HCT116 (cell line): ENCODE measurements around the gene OR56A5. TPM values are rescaled to one million over a fixed set of nuclear protein-coding genes. Genes with fewer than 3 reads are reported as not detected.

Source experiments
- ATAC-seq: fragments of 200-7000 bp; cut with Tn5 transposase; 2 replicates; pipeline ENCODE4 v1.9.1; 2020; ENCODE audit warnings: mild to moderate bottlenecking, moderate library complexity
- BruUV-seq: library from RNA; stranded (reverse); fragments of 400-500 nt; replicated peaks from 2 replicates; lab custom pipeline; 2021; lab: Mats Ljungman, UMichigan
- CTCF ChIA-PET: fragments of 300-600 bp; sonication (Branson Sonifier 250); formaldehyde crosslinking; loops from one replicate; lab custom pipeline; 2021; ENCODE audit warnings: antibody characterized with exemption; lab: Charles Lee
- POLR2A ChIA-PET: fragments of 300-600, 350-600 bp; sonication (Branson Sonifier 250); formaldehyde crosslinking; loops from one replicate; lab custom pipeline; 2021; ENCODE audit warnings: antibody characterized with exemption; lab: Charles Lee
- RAD21 ChIA-PET, 2 experiments: fragments of 300-600 bp; sonication (Branson Sonifier 250); formaldehyde crosslinking; loops; one replicate each; lab custom pipeline; 2023; ENCODE audit warnings: low total read pairs in 2 of 2; ENCODE audit not compliant: uncharacterized antibody in 2 of 2, unreplicated experiment in 2 of 2, low non-redundant PET in 1 of 2; lab: Charles Lee
- DNase-seq: peaks from one replicate; pipeline ENCODE4 v3.0.0-alpha.2; 2010; ENCODE audit warnings: low read depth, low spot score
- H2AFZ ChIP-seq: fragments of 200-600 bp; shearing (Covaris generic), sonication (generic); 2 replicates; pipeline ENCODE4 v1.6.1; 2017; ENCODE audit warnings: low read depth, mixed run types, mixed read lengths, antibody characterized with exemption, low read length; ENCODE audit not compliant: poor library complexity, severe bottlenecking
- H3K27ac ChIP-seq: 2 replicates; pipeline ENCODE4 v1.5.1; 2012; ENCODE audit warnings: low read depth, low read length
- H3K27me3 ChIP-seq: fragments of 200-600 bp; sonication (generic); 2 replicates; pipeline ENCODE4 v1.6.1; 2016; ENCODE audit warnings: mixed run types, low read length, mixed read lengths; ENCODE audit not compliant: insufficient read depth
- H3K36me3 ChIP-seq, 2 experiments: fragments of 200-500 bp in 1 of 2; fragments of 200-600 bp in 1 of 2; sonication (Bioruptor generic) in 1 of 2; sonication (generic) in 1 of 2; 2 replicates each; pipeline versions ENCODE4 v1.5.1 to v1.6.1; 2014 to 2016; ENCODE audit warnings: low read length in 2 of 2, inconsistent platforms in 1 of 2, mixed read lengths in 1 of 2, mixed run types in 1 of 2; ENCODE audit not compliant: insufficient read depth in 2 of 2, control insufficient read depth in 1 of 2
- H3K4me1 ChIP-seq, 2 experiments: fragments of 200-600 bp in 1 of 2; sonication (generic) in 1 of 2; 2 replicates each; pipeline versions ENCODE4 v1.5.1 to v1.6.1; 2012 to 2017; ENCODE audit warnings: low read length in 2 of 2, inconsistent platforms in 1 of 2, mild to moderate bottlenecking in 1 of 2, mixed read lengths in 1 of 2, mixed run types in 1 of 2, moderate library complexity in 1 of 2; ENCODE audit not compliant: insufficient read depth in 2 of 2, control insufficient read depth in 1 of 2
- H3K4me2 ChIP-seq: fragments of 200-600 bp; sonication (generic); 2 replicates; pipeline ENCODE4 v1.6.1; 2017; ENCODE audit warnings: mixed run types, low read length, mixed read lengths
- H3K4me3 ChIP-seq, 2 experiments: fragments of 200-600 bp in 1 of 2; sonication (generic) in 1 of 2; replicated peaks in 1 of 2; 2 replicates each; pipeline ENCODE4 v1.5.1; 2011 to 2016; ENCODE audit warnings: low read length in 2 of 2, control low read depth in 1 of 2, low read depth in 1 of 2, mild to moderate bottlenecking in 1 of 2, mixed read lengths in 1 of 2, mixed run types in 1 of 2
- H3K79me2 ChIP-seq: fragments of 200-600 bp; sonication (generic); 2 replicates; pipeline ENCODE4 v1.6.1; 2017; ENCODE audit warnings: mild to moderate bottlenecking, mixed run types, low read length, moderate library complexity, mixed read lengths; ENCODE audit not compliant: insufficient read depth
- H3K9ac ChIP-seq: fragments of 200-600 bp; sonication (generic); 2 replicates; pipeline ENCODE4 v1.6.1; 2016; ENCODE audit warnings: low read length, mixed read lengths
- H3K9me2 ChIP-seq: fragments of 200-600 bp; sonication (generic), shearing (Covaris generic); 2 replicates; pipeline ENCODE4 v1.6.1; 2017; ENCODE audit warnings: mixed run types, mild to moderate bottlenecking, moderate library complexity; ENCODE audit not compliant: insufficient read depth
- H3K9me3 ChIP-seq, 2 experiments: fragments of 200-500 bp in 1 of 2; fragments of 200-600 bp in 1 of 2; sonication (Bioruptor generic) in 1 of 2; sonication (generic) in 1 of 2; 2 replicates each; pipeline ENCODE4 v1.6.1; 2014 to 2017; ENCODE audit warnings: low read length in 2 of 2, mixed read lengths in 2 of 2, inconsistent platforms in 1 of 2, low read depth in 1 of 2, mild to moderate bottlenecking in 1 of 2, mixed run types in 1 of 2, moderate library complexity in 1 of 2; ENCODE audit not compliant: control insufficient read depth in 1 of 2, insufficient read depth in 1 of 2
- H4K20me1 ChIP-seq: fragments of 200-600 bp; sonication (generic), shearing (Covaris generic); 2 replicates; pipeline ENCODE4 v1.6.1; 2017; ENCODE audit warnings: mixed run types, mild to moderate bottlenecking, moderate library complexity; ENCODE audit not compliant: insufficient read depth
- ATF3 ChIP-seq: IDR thresholded peaks from 2 replicates; pipeline ENCODE4 v1.6.1; 2012
- CEBPB ChIP-seq: IDR thresholded peaks from 2 replicates; pipeline ENCODE4 v1.6.1; 2012; ENCODE audit warnings: low read depth
- RAD21 ChIP-seq: IDR thresholded peaks from 2 replicates; pipeline ENCODE4 v1.6.1; 2012; ENCODE audit warnings: low read depth, mild to moderate bottlenecking
- SIN3A ChIP-seq: IDR thresholded peaks from 2 replicates; pipeline ENCODE4 v1.6.1; 2012; ENCODE audit warnings: low read depth
- YY1 ChIP-seq: IDR thresholded peaks from 2 replicates; pipeline ENCODE4 v1.6.1; 2011; ENCODE audit warnings: low read length, low read depth, moderate library complexity, mild to moderate bottlenecking; ENCODE audit not compliant: insufficient replicate concordance; ENCODE audit errors: extremely low read depth
- intact Hi-C: fragments of 100-400 bp; cut with micrococcal nuclease; formaldehyde crosslinking; loops from 2 replicates; pipeline ENCODE4 v1.10.0; 2022
- total RNA-seq: library from RNA; stranded (reverse); gene quantifications from one replicate; pipeline ENCODE4 v1.2.1, GENCODE V29; 2021; ENCODE audit not compliant: unreplicated experiment
- TF ChIP-seq, protein P1 (sequence below), 3 experiments: fragments of 200-600 bp in 1 of 3; sonication (generic) in 1 of 3; IDR thresholded peaks in 2 of 3; conservative IDR thresholded peaks in 1 of 3; 2 replicates each; pipeline ENCODE4 v1.5.1; 2012 to 2017; ENCODE audit warnings: low read depth in 2 of 3, low read length in 2 of 3, antibody characterized with exemption in 1 of 3, borderline replicate concordance in 1 of 3, control low read depth in 1 of 3, mild to moderate bottlenecking in 1 of 3, mixed read lengths in 1 of 3, mixed run types in 1 of 3, moderate library complexity in 1 of 3; ENCODE audit not compliant: insufficient read depth in 1 of 3

Gene OR56A5
- total RNA-seq, 1 experiment from 2014 or later: not detected

- no peaks in the 10 kb centered on the region for H3K79me2 ChIP-seq
- H3K27ac ChIP-seq: no peak overlapping the region
- ATAC-seq (no peak), DNase-seq (no peak)
- no peak overlapping the region for H2AFZ ChIP-seq
- TF ChIP-seq SIN3A: no peak
- TF ChIP-seq CEBPB: no peak
- no peaks in the 10 kb centered on the region for H3K9me3 ChIP-seq
- no peak overlapping the region for H3K9ac ChIP-seq
- CTCF ChIA-PET: no interaction called here
- no peaks in the 10 kb centered on the region for H3K36me3 ChIP-seq
- H4K20me1 ChIP-seq: no peaks in the 10 kb centered on the region
- intact Hi-C loops: no loop called here
- no peak overlapping the region for H3K4me3 ChIP-seq
- no peaks in the 10 kb centered on the region for H3K9me2 ChIP-seq
- 0 out of 2 replicates have a peak, but pooled peaks cover 4% of the 10 kb centered on the region for H3K27me3 ChIP-seq
- no peak overlapping the region for H3K4me2 ChIP-seq
- POLR2A ChIA-PET: no interaction called here
- RAD21 ChIA-PET: no interaction called here
- no peaks in the 10 kb centered on the region for H3K4me1 ChIP-seq
- no TSS peak for BruUV-seq
Observed at GRCh38 chr11:5933116-5933515, 35.2 kb downstream of the OR56A5 start.

DNA sequence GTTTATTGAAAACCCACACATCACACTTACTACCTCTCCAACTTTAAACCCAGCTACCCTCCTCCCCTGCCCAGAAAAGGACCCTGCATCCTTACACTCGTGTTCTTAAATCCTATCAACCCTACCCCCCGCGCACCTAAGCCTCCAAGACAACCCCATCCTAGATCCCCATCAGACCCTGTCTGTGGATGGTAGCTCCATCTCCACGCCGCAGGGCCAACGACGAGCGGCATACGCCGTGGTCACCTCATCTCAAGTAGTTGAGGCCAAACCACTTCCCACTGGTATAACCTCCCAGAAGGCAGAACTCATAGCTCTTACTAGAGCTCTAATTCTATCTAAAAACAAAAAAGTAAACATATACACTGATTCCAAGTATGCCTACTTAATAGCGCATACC is 35.6 kb downstream of the OR56A5 start:
- H3K27ac ChIP-seq: no peak overlapping the region
- 0 out of 2 replicates have a peak, but pooled peaks cover 4% of the 10 kb centered on the region for H3K27me3 ChIP-seq
- TF ChIP-seq YY1 (no peak), RAD21 (no peak), ATF3 (no peak)
- TF ChIP-seq, protein P1, sequence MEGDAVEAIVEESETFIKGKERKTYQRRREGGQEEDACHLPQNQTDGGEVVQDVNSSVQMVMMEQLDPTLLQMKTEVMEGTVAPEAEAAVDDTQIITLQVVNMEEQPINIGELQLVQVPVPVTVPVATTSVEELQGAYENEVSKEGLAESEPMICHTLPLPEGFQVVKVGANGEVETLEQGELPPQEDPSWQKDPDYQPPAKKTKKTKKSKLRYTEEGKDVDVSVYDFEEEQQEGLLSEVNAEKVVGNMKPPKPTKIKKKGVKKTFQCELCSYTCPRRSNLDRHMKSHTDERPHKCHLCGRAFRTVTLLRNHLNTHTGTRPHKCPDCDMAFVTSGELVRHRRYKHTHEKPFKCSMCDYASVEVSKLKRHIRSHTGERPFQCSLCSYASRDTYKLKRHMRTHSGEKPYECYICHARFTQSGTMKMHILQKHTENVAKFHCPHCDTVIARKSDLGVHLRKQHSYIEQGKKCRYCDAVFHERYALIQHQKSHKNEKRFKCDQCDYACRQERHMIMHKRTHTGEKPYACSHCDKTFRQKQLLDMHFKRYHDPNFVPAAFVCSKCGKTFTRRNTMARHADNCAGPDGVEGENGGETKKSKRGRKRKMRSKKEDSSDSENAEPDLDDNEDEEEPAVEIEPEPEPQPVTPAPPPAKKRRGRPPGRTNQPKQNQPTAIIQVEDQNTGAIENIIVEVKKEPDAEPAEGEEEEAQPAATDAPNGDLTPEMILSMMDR (IDR thresholded peaks at IDR 0.05 in 2 of 3, conservative IDR thresholded peaks at IDR 0.05 in 1 of 3; ENCODE audit: borderline replicate concordance in 1 of 3, insufficient read depth in 1 of 3, low read depth in 2 of 3, low read length in 2 of 3): no peak
- no peaks in the 10 kb centered on the region for H3K4me1 ChIP-seq
- CTCF ChIA-PET: no interaction called here
- no peak overlapping the region for H3K4me2 ChIP-seq
- H3K9me2 ChIP-seq: no peaks in the 10 kb centered on the region
- intact Hi-C loops: no loop called here
- DNase-seq (no peak), ATAC-seq (no peak)
- no peak overlapping the region for H3K9ac ChIP-seq
- no peaks in the 10 kb centered on the region for H3K9me3 ChIP-seq
- no peak overlapping the region for H2AFZ ChIP-seq
- RAD21 ChIA-PET: no interaction called here
- no peak overlapping the region for H3K4me3 ChIP-seq
- H4K20me1 ChIP-seq: no peaks in the 10 kb centered on the region
- POLR2A ChIA-PET: no interaction called here
- no peaks in the 10 kb centered on the region for H3K36me3 ChIP-seq
- H3K79me2 ChIP-seq: no peaks in the 10 kb centered on the region
- BruUV-seq: no TSS peak
